Stomach (tissue), 9 donors: Measurements from ENCODE around the gene AGAP2. TPM values are rescaled to one million over a fixed set of nuclear protein-coding genes. Genes with fewer than 3 reads are reported as not detected.

Experiments
- DNase-seq, 2 donors: peaks; one replicate each; pipeline versions ENCODE4 v3.0.0 to v3.0.0-alpha.2; 2013 to 2019
- H3K27ac ChIP-seq, 5 donors: fragments of 200-600 bp in 4 of 5; sonication (generic) in 4 of 5; one replicate each; pipeline ENCODE4 v1.5.1; 2013 to 2019; ENCODE audit warnings: mild to moderate bottlenecking in 1 of 5, moderate library complexity in 1 of 5
- H3K27me3 ChIP-seq, 3 donors: fragments of 200-600 bp; sonication (generic); one replicate each; pipeline ENCODE4 v1.5.1; 2017 to 2019; ENCODE audit warnings: mixed run types in 1 of 3
- H3K36me3 ChIP-seq, 4 donors: fragments of 200-600 bp; sonication (generic); 1 replicate in 3 of 4; 2 replicates in 1 of 4; pipeline ENCODE4 v1.5.1; 2016 to 2019
- H3K4me1 ChIP-seq, 4 donors: fragments of 200-600 bp; sonication (generic); one replicate each; pipeline ENCODE4 v1.5.1; 2016 to 2019
- H3K4me3 ChIP-seq, 4 donors: fragments of 200-600 bp; sonication (generic) in 3 of 4; one replicate each; pipeline ENCODE4 v1.5.1; 2016 to 2019; ENCODE audit warnings: mild to moderate bottlenecking in 1 of 4
- H3K9me3 ChIP-seq, 4 donors: fragments of 200-600 bp; sonication (generic); one replicate each; pipeline ENCODE4 v1.5.1; 2016 to 2019
- CTCF ChIP-seq, 7 experiments: fragments of 450-650 bp in 4 of 7; fragments of 200-600 bp in 3 of 7; sonication (generic) in 3 of 7; IDR thresholded peaks; one replicate each; pipeline ENCODE4 v1.5.1; 2016 to 2019; ENCODE audit warnings: antibody characterized with exemption in 7 of 7, control low read depth in 2 of 7, mild to moderate bottlenecking in 1 of 7
- EP300 ChIP-seq: sonication (generic); formaldehyde crosslinking; IDR thresholded peaks from one replicate; pipeline ENCODE4 v1.6.1; 2017; ENCODE audit warnings: antibody characterized with exemption
- POLR2A ChIP-seq, 4 donors: fragments of 450-650 bp; IDR thresholded peaks; one replicate each; pipeline ENCODE4 v1.6.1; 2016; ENCODE audit warnings: antibody characterized with exemption in 4 of 4, control low read depth in 2 of 4, mild to moderate bottlenecking in 1 of 4, moderate library complexity in 1 of 4
- POLR2AphosphoS5 ChIP-seq, 3 donors: sonication (generic); formaldehyde crosslinking; IDR thresholded peaks; one replicate each; pipeline ENCODE4 v1.6.1; 2016; ENCODE audit warnings: antibody characterized with exemption in 3 of 3
- WGBS, 5 donors: extraction: QIAGEN DNeasy Blood & Tissue Kit in 3 of 5; methylation state at CpG; one replicate each; pipeline versions ENCODE4 v1.1.5 to v1.1.7; 2013 to 2018; 5-methylcytosine and 5-hydroxymethylcytosine counted together
- intact Hi-C: fragments of 100-400 bp; cut with DNase I; formaldehyde crosslinking; loops from one replicate; pipeline ENCODE4 v1.15.1; 2023; ENCODE audit warnings: low total_unique reads
- polyA plus RNA-seq, 3 donors: library from polyadenylated mRNA; stranded (reverse); fragments of 200-250 nt; gene quantifications; one replicate each; pipeline ENCODE4 v1.2.3, GENCODE V29; 2013
- total RNA-seq, 5 donors: library from RNA; depleted of rRNA; stranded (reverse); fragments of >200 nt; gene quantifications; one replicate each; pipeline versions ENCODE4 v1.1.0 to v1.2.3, GENCODE V29; 2014 to 2016
- donor health status: healthy with polysubstance abuse.
- donor health status: Bipolar disorder and iron deficiency.
- donor health status: healthy.

Gene AGAP2
- total and polyA plus RNA-seq, 8 donors: under 0.01 to 5.7 (median 0.68) TPM; not detected in 1

DNA sequence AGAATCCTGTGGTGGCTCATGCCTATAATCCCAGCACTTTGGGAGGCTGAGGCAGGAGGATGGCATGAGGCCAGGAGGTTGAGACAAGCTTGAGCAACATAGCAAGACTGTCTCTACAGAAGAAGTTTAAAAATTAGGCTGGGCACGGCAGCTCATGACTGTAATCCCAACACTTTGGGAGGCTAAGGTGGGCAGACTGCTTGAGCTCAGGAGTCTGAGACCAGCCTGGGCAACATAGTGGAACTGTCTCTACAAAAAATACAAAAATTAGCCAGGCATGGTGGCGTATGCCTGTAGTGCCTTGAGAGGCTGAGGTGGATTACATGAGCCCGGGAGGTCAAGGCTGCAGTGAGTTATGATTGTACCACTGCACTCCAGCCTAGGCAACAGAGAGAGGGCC lies 29.3 kb upstream of the AGAP2 start:
- whole genome bisulfite sequencing, 5 donors: 94 to 95% (median 95%) methylated on average over 3 of the region's 3 CpGs

GRCh38 chr12:57767305-57767698 lies 28.8 kb upstream of the AGAP2 start:
- intact Hi-C loops: no loop called here
- Histone ChIP-seq H3K36me3 (peaks cover 0 to 26% (median 23%) of the 10 kb centered on the region in 4 donors), H3K9me3 (no peaks in the 10 kb centered on the region), H3K4me3 (no peak overlapping the region), H3K27me3 (peaks cover 10 to 54% (median 39%) of the 10 kb centered on the region in 3 donors), H3K27ac (no peak overlapping the region), H3K4me1 (peaks cover 35 to 47% (median 45%) of the 10 kb centered on the region in 4 donors)
- no peak for DNase-seq
- no peak for TF ChIP-seq EP300
- TF ChIP-seq POLR2A (IDR thresholded peaks at IDR 0.05): no peak
- no peak for TF ChIP-seq POLR2AphosphoS5 (IDR thresholded peaks at IDR 0.05)

More for the DNA sequence above, 29.3 kb upstream of the AGAP2 start:
- H3K9me3 ChIP-seq: no peaks in the 10 kb centered on the region
- peak in 1 of 2 donors; percentile 1 for DNase-seq
- H3K27me3 ChIP-seq: peaks cover 10 to 48% (median 39%) of the 10 kb centered on the region in 3 donors
- no peak overlapping the region for H3K4me3 ChIP-seq
- intact Hi-C loops: no loop called here
- no peak overlapping the region for H3K27ac ChIP-seq
- H3K36me3 ChIP-seq: peaks cover 0 to 26% (median 23%) of the 10 kb centered on the region in 4 donors
- peaks cover 35 to 49% (median 48%) of the 10 kb centered on the region in 4 donors for H3K4me1 ChIP-seq
- no peak for TF ChIP-seq EP300
- TF ChIP-seq CTCF (IDR thresholded peaks at IDR 0.05): no peak

GRCh38 chr12:57766464-57767304 lies 28.1 kb upstream of the AGAP2 start, which contains the start of gene CYP27B1:
Gene CYP27B1, minus strand, starts transcription at chr12:57767078. Its CDS starts 37 bp downstream, at chr12:57767041.
- WGBS, 5 donors: 3 to 8% (median 5%) methylated on average over 27 to 38 of the region's 38 CpGs
- TF ChIP-seq EP300 (no peak), POLR2AphosphoS5 (IDR thresholded peaks at IDR 0.05) (no peak), CTCF (IDR thresholded peaks at IDR 0.05) (no peak), POLR2A (IDR thresholded peaks at IDR 0.05) (no peak)
- intact Hi-C loops: no loop called here
- Histone ChIP-seq H3K36me3 (peaks cover 0 to 26% (median 23%) of the 10 kb centered on the region in 4 donors), H3K9me3 (no peaks in the 10 kb centered on the region), H3K4me1 (peaks cover 35 to 47% (median 44%) of the 10 kb centered on the region in 4 donors), H3K27me3 (peaks cover 10 to 60% (median 39%) of the 10 kb centered on the region in 3 donors), H3K27ac (peak within 1 kb of the TSS in 1 of 5 donors; percentile 22), H3K4me3 (peak within 1 kb of the TSS; percentile 42 to 65 (median 45))
- DNase-seq: peak in 1 of 2 donors; percentile 52

DNA sequence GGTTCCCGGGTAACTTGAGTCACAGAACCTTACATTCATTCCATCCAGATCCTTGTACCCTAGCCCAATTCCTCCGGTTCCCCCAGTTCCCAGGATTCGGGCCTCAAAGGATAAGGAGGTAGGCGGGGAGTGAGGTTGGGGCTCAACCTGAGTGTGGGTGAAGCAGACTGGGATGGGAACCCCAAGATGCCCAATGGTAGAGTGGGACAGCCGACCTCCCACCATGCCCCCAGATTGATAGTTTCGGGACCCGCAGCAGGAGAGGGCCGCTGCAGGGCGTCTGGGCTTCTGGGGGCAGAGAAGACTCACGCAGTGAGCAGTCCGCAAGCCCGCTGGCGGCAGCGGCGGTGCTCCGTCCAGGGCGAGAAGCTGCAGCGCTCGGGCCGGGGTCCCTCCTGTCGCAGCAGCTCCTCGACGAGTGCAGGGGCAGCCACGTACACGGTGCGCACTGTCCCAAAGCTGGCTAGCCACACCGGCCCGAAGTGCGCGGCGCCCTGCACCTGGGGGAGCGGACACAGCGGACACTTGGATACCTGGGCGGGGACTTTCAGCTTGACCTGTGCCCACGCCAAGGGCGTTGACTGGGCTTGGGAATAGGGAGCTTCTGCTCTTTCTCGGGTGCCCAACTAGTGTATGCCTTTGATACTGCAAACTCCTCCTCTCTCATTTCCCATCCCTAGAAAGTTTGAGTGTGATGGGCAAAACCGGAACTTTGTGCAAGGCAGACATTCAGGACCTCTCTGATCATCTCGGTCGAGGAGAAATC lies 27.3 kb upstream of the AGAP2 start:
- intact Hi-C loops: no loop called here
- TF ChIP-seq POLR2AphosphoS5 (IDR thresholded peaks at IDR 0.05) (no peak), POLR2A (IDR thresholded peaks at IDR 0.05) (no peak), EP300 (no peak), CTCF (IDR thresholded peaks at IDR 0.05) (no peak)
- Histone ChIP-seq H3K9me3 (no peaks in the 10 kb centered on the region), H3K4me3 (peak overlapping the region; percentile 42 to 65 (median 45)), H3K4me1 (peaks cover 29 to 39% (median 36%) of the 10 kb centered on the region in 4 donors), H3K36me3 (peaks cover 0 to 26% (median 23%) of the 10 kb centered on the region in 4 donors), H3K27me3 (peaks cover 10 to 67% (median 39%) of the 10 kb centered on the region in 3 donors), H3K27ac (no peak overlapping the region)
- DNase-seq: peak in 1 of 2 donors; percentile 28
- WGBS, 5 donors: 3 to 9% (median 3%) methylated on average over 20 to 40 of the region's 40 CpGs
